ENCODE measurements around the gene CFLAR. TPM values are rescaled to one million over a fixed set of nuclear protein-coding genes. Genes with fewer than 3 reads are reported as not detected.

Gene CFLAR
- total and polyA plus RNA-seq, 9 of the 15 experiments (the other 6 are each of a cell fraction or from before 2014, with no cell fraction given): 27.5 to 102 (median 54.0) TPM

GRCh38 chr2:201072201-201072530, 43.8 kb upstream of the CFLAR start (continued):
- TF ChIP-seq, protein P1, sequence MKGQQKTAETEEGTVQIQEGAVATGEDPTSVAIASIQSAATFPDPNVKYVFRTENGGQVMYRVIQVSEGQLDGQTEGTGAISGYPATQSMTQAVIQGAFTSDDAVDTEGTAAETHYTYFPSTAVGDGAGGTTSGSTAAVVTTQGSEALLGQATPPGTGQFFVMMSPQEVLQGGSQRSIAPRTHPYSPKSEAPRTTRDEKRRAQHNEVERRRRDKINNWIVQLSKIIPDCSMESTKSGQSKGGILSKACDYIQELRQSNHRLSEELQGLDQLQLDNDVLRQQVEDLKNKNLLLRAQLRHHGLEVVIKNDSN (CRISPR knock-in tag; IDR thresholded peaks at IDR 0.05): no peak
- TF ChIP-seq, protein P2, sequence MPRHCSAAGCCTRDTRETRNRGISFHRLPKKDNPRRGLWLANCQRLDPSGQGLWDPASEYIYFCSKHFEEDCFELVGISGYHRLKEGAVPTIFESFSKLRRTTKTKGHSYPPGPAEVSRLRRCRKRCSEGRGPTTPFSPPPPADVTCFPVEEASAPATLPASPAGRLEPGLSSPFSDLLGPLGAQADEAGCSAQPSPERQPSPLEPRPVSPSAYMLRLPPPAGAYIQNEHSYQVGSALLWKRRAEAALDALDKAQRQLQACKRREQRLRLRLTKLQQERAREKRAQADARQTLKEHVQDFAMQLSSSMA (CRISPR knock-in tag; IDR thresholded peaks at IDR 0.05): no peak
- TF ChIP-seq ZC3H11A (IDR thresholded peaks at IDR 0.05; ENCODE audit: low read depth, low read length) (no peak), SMARCE1 (IDR thresholded peaks at IDR 0.05) (no peak), GTF2A2 (tag; IDR thresholded peaks at IDR 0.05) (no peak), GTF2E2 (tag; IDR thresholded peaks at IDR 0.05) (0 out of 2 replicates have a peak, but pooled peaks have one; percentile 23)
- TF ChIP-seq, protein P3, sequence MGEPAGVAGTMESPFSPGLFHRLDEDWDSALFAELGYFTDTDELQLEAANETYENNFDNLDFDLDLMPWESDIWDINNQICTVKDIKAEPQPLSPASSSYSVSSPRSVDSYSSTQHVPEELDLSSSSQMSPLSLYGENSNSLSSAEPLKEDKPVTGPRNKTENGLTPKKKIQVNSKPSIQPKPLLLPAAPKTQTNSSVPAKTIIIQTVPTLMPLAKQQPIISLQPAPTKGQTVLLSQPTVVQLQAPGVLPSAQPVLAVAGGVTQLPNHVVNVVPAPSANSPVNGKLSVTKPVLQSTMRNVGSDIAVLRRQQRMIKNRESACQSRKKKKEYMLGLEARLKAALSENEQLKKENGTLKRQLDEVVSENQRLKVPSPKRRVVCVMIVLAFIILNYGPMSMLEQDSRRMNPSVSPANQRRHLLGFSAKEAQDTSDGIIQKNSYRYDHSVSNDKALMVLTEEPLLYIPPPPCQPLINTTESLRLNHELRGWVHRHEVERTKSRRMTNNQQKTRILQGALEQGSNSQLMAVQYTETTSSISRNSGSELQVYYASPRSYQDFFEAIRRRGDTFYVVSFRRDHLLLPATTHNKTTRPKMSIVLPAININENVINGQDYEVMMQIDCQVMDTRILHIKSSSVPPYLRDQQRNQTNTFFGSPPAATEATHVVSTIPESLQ (CRISPR knock-in tag; IDR thresholded peaks at IDR 0.05): no peak

DNA sequence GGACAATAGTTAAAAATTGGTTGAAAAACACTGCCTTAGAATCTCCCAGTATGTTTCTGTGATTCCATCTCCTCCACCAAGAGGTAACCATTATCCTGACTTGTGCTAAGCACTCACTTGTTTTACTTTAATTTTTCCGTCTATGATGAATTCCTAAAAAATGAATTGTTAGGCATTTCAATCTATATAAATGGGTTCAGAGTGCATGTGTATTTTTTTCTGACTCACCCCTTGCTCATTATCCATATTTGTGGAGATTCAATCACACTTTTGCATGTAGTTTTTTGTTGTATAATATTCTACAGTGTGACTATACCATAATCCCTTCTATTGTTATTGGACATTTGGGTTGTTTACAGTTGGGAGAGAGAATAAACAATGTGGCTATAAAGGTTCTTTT, 42.9 kb upstream of the CFLAR start:
- Histone ChIP-seq H3K27me3 (ENCODE audit: control insufficient read depth in 2 of 2, insufficient read depth in 2 of 2, low read length in 2 of 2) (no peaks in the 10 kb centered on the region), H3K9ac (ENCODE audit: insufficient read depth in 1 of 2, low read depth in 2 of 2, low read length in 2 of 2) (peak overlapping the region in 1 of 2 experiments; percentile 92; a peak in 3 of 4 replicates), H3K36me3 (ENCODE audit: control insufficient read depth, insufficient read depth, low read length) (peaks cover 3% of the 10 kb centered on the region; the same call in 1 of the 3 replicates), H3K4me1 (replicated peaks in 1 of 2; ENCODE audit: control insufficient read depth in 2 of 2, insufficient read depth in 2 of 2, low read length in 2 of 2) (peaks cover 4% of the 10 kb centered on the region in 2 experiments; a peak in 3 of 5 replicates), H3K4me3 (peak overlapping the region; percentile 83), H3K4me2 (ENCODE audit: insufficient read depth, low read length) (peak overlapping the region; percentile 91), H2AFZ (ENCODE audit: low read depth, low read length) (no peak overlapping the region), H4K20me1 (replicated peaks; ENCODE audit: control insufficient read depth, insufficient read depth, low read length) (no peaks in the 10 kb centered on the region; the same call in 1 of the 2 replicates), H3K9me1 (ENCODE audit: control insufficient read depth, insufficient read depth, low read length) (no peaks in the 10 kb centered on the region), H3K27ac (ENCODE audit: extremely low read depth, low read depth, low read length) (peak overlapping the region; percentile 99; the same call in 2 of the 3 replicates), H3K9me3 (replicated peaks; ENCODE audit: control insufficient read depth, insufficient read depth, low read depth, low read length) (no peaks in the 10 kb centered on the region), H3K79me2 (ENCODE audit: control insufficient read depth, insufficient read depth, low read length) (peaks cover 78% of the 10 kb centered on the region)
- FAIRE-seq: no peak
- intact Hi-C loops (cut with micrococcal nuclease) (loop anchor here (5.0 kb wide), 1 partner anchor 159 kb away; no protein-coding TSS in a partner anchor), in situ Hi-C loops (cut with MboI) (loop anchor here (10.0 kb wide), 1 partner anchor 168 kb away; no protein-coding TSS in a partner anchor)
- 30% methylated on average over 1 of the region's 1 CpG for WGBS (ENCODE audit: insufficient coverage, low coverage, missing lambda C conversion rate)
- POLR2A ChIA-PET: no interaction called here
- CTCF ChIA-PET (ENCODE audit: low intra/inter-chr PET ratio): no interaction called here
- no TSS peak for BruUV-seq (replicated peaks)
- ATAC-seq: no peak
- DNase-seq (ENCODE audit: extremely low read depth in 1 of 4, low spot score in 3 of 4): no peak
- TF ChIP-seq ZNF398 (CRISPR knock-in tag; IDR thresholded peaks at IDR 0.05) (no peak), SMARCE1 (IDR thresholded peaks at IDR 0.05) (no peak), CEBPB (tag; IDR thresholded peaks at IDR 0.05) (no peak), HSF4 (CRISPR knock-in tag; IDR thresholded peaks at IDR 0.05; ENCODE audit: borderline replicate concordance) (no peak)
- TF ChIP-seq, protein P4, sequence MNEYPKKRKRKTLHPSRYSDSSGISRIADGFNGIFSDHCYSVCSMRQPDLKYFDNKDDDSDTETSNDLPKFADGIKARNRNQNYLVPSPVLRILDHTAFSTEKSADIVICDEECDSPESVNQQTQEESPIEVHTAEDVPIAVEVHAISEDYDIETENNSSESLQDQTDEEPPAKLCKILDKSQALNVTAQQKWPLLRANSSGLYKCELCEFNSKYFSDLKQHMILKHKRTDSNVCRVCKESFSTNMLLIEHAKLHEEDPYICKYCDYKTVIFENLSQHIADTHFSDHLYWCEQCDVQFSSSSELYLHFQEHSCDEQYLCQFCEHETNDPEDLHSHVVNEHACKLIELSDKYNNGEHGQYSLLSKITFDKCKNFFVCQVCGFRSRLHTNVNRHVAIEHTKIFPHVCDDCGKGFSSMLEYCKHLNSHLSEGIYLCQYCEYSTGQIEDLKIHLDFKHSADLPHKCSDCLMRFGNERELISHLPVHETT (CRISPR knock-in tag; conservative IDR thresholded peaks at IDR 0.05 in 1 of 2, IDR thresholded peaks at IDR 0.05 in 1 of 2): no peak

Measured in K562 (cell line).